Measurements from ENCODE around the gene GFRA1. TPM values are rescaled to one million over a fixed set of nuclear protein-coding genes. Genes with fewer than 3 reads are reported as not detected.

GFRA1 gene
- total and polyA plus RNA-seq, 2 donors (not counting 3 experiments of a cell fraction or from before 2014, with no cell fraction given) = 0.22 to 0.88 TPM

- BruUV-seq (replicated peaks) = no TSS peak
These were observed 26.7 kb downstream of the GFRA1 start for GRCh38 chr10:116246263-116246662.

More at GRCh38 chr10:116246263-116246662, 26.7 kb downstream of the GFRA1 start:
- no peaks in the 10 kb centered on the region for H3K9me1 ChIP-seq (replicated peaks; ENCODE audit: control insufficient read depth, extremely low read depth, insufficient read depth, low read length)
- H3K27ac ChIP-seq (ENCODE audit: insufficient read depth, low read depth, low read length) = no peak overlapping the region
- no peaks in the 10 kb centered on the region for H4K20me1 ChIP-seq (replicated peaks; ENCODE audit: control insufficient read depth, extremely low read depth, insufficient read depth, low read length)
- H3K9ac ChIP-seq (replicated peaks; ENCODE audit: extremely low read depth, insufficient read depth, low read length) = no peak overlapping the region
- dilution Hi-C loops (cut with MboI; ENCODE audit: extremely low pct_ligation_motif_present, low sequenced_read_pairs) (no loop called here), intact Hi-C loops (cut with micrococcal nuclease) (no loop called here)
- H3K79me2 ChIP-seq (ENCODE audit: control insufficient read depth, insufficient read depth, low read length) = no peaks in the 10 kb centered on the region
- no peak overlapping the region for H3K4me3 ChIP-seq (replicated peaks in 1 of 3; ENCODE audit: insufficient read depth in 1 of 3, low read depth in 1 of 3, low read length in 3 of 3)
- TF ChIP-seq POLR2A (IDR thresholded peaks at IDR 0.05; ENCODE audit: low read depth, low read length) (no peak), MYC (IDR thresholded peaks at IDR 0.05; ENCODE audit: low read depth, low read length) (no peak), JUN (IDR thresholded peaks at IDR 0.05; ENCODE audit: borderline replicate concordance, insufficient read depth, insufficient read length, low read depth) (no peak), MAX (IDR thresholded peaks at IDR 0.05; ENCODE audit: insufficient read depth, insufficient read length) (no peak), CTCF (IDR thresholded peaks at IDR 0.05; ENCODE audit: extremely low read depth in 1 of 2, insufficient read depth in 1 of 2, low read depth in 1 of 2, low read length in 2 of 2) (no peak), FOS (IDR thresholded peaks at IDR 0.05; ENCODE audit: borderline replicate concordance, insufficient read depth, low read length) (no peak), POLR2AphosphoS5 (IDR thresholded peaks at IDR 0.05; ENCODE audit: insufficient read depth, low read depth, low read length) (no peak), GATA2 (IDR thresholded peaks at IDR 0.05; ENCODE audit: insufficient read depth, insufficient read length, low read depth, low read length) (no peak), EZH2 (IDR thresholded peaks at IDR 0.05; ENCODE audit: borderline replicate concordance, low read depth, low read length, severe bottlenecking) (no peak)
- FAIRE-seq (no peak), DNase-seq (ENCODE audit: low read depth, low spot score) (no peak)
- no peaks in the 10 kb centered on the region for H3K36me3 ChIP-seq (ENCODE audit: control insufficient read depth in 2 of 2, extremely low read depth in 1 of 2, insufficient read depth in 2 of 2, low read length in 2 of 2)
- no peaks in the 10 kb centered on the region for H3K9me3 ChIP-seq (replicated peaks; ENCODE audit: control insufficient read depth, insufficient read depth, low read length)
- H3K4me1 ChIP-seq (ENCODE audit: control insufficient read depth, extremely low read depth, insufficient read depth, low read length) = no peaks in the 10 kb centered on the region
- ChIA-PET CTCF (no interaction called here), POLR2A (no interaction called here)
- no peak overlapping the region for H3K4me2 ChIP-seq (ENCODE audit: insufficient read depth, low read length)
- no peak overlapping the region for H2AFZ ChIP-seq (ENCODE audit: low read depth, low read length)
- H3K27me3 ChIP-seq (ENCODE audit: control insufficient read depth in 2 of 2, insufficient read depth in 2 of 2, low read length in 2 of 2) = no peaks in the 10 kb centered on the region
